Suprapubic skin (tissue), 4 donors: ENCODE data around the gene FAM170B. TPM values are rescaled to one million over a fixed set of nuclear protein-coding genes. Genes with fewer than 3 reads are reported as not detected.

ENCODE experiments used
- DNase-seq, 2 donors: peaks; one replicate each; pipeline ENCODE4 v3.0.0-alpha.2; 2019; ENCODE audit warnings: low spot score in 2 of 2
- H3K27ac ChIP-seq: fragments of 200-600 bp; sonication (generic); one replicate; pipeline ENCODE4 v1.5.1; 2019
- H3K27me3 ChIP-seq: fragments of 200-600 bp; sonication (generic); one replicate; pipeline ENCODE4 v1.5.1; 2019
- H3K36me3 ChIP-seq: fragments of 200-600 bp; sonication (generic); one replicate; pipeline ENCODE4 v1.5.1; 2019
- H3K4me1 ChIP-seq: fragments of 200-600 bp; sonication (generic); one replicate; pipeline ENCODE4 v1.5.1; 2019
- H3K4me3 ChIP-seq: fragments of 200-600 bp; sonication (generic); one replicate; pipeline ENCODE4 v1.5.1; 2019; ENCODE audit warnings: mild to moderate bottlenecking
- H3K9me3 ChIP-seq: fragments of 200-600 bp; sonication (generic); one replicate; pipeline ENCODE4 v1.5.1; 2019
- EP300 ChIP-seq: sonication (generic); formaldehyde crosslinking; IDR thresholded peaks from one replicate; pipeline ENCODE4 v1.6.1; 2017; ENCODE audit warnings: antibody characterized with exemption
- POLR2A ChIP-seq, 2 donors: fragments of 450-650 bp; IDR thresholded peaks; one replicate each; pipeline ENCODE4 v1.6.1; 2017; ENCODE audit warnings: antibody characterized with exemption in 2 of 2, mild to moderate bottlenecking in 2 of 2, moderate library complexity in 2 of 2
- POLR2AphosphoS5 ChIP-seq, 3 donors: sonication (generic); formaldehyde crosslinking; IDR thresholded peaks; one replicate each; pipeline ENCODE4 v1.6.1; 2017; ENCODE audit warnings: antibody characterized with exemption in 3 of 3
- WGBS: methylation state at CpG from one replicate; pipeline ENCODE4 v1.1.5; 2018; 5-methylcytosine and 5-hydroxymethylcytosine counted together
- total RNA-seq, 4 donors: library from RNA; depleted of rRNA; stranded (reverse); fragments of >200 nt; gene quantifications; one replicate each; pipeline ENCODE4 v1.1.0, GENCODE V29; 2016
- TF ChIP-seq, protein P1 (sequence below), 2 donors: fragments of 200-600 bp in 1 of 2; fragments of 450-650 bp in 1 of 2; sonication (generic) in 1 of 2; IDR thresholded peaks; one replicate each; pipeline ENCODE4 v1.5.1; 2016 to 2019; ENCODE audit warnings: antibody characterized with exemption in 2 of 2, mild to moderate bottlenecking in 1 of 2, moderate library complexity in 1 of 2

FAM170B gene
- total RNA-seq, 4 donors from 2014 or later: not detected

DNA sequence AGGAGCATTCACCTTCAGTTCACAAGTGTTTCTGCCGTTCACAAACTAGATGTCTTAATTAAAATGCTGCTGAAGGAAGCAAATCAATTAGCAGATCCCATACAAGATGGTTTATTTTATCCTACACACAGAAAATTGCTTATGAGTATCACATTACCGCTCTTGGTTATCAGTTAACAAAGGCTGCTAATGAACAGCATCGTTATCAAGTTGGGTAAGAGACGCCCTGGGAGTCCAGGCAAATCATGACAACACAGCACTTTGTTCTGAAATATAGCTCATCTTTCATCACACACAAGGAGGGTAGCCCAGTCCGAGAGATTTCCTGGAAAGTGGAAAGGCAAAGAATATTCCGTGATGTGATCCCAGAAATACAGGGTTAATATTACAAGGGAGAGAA lies 20.8 kb upstream of the FAM170B start:
- H3K27ac ChIP-seq: no peak overlapping the region
- H3K27me3 ChIP-seq: no peaks in the 10 kb centered on the region
- no peaks in the 10 kb centered on the region for H3K36me3 ChIP-seq
- no peak overlapping the region for H3K4me3 ChIP-seq
- no peaks in the 10 kb centered on the region for H3K9me3 ChIP-seq
- no peak for TF ChIP-seq EP300
- TF ChIP-seq POLR2A (IDR thresholded peaks at IDR 0.05): no peak
- TF ChIP-seq, protein P1, sequence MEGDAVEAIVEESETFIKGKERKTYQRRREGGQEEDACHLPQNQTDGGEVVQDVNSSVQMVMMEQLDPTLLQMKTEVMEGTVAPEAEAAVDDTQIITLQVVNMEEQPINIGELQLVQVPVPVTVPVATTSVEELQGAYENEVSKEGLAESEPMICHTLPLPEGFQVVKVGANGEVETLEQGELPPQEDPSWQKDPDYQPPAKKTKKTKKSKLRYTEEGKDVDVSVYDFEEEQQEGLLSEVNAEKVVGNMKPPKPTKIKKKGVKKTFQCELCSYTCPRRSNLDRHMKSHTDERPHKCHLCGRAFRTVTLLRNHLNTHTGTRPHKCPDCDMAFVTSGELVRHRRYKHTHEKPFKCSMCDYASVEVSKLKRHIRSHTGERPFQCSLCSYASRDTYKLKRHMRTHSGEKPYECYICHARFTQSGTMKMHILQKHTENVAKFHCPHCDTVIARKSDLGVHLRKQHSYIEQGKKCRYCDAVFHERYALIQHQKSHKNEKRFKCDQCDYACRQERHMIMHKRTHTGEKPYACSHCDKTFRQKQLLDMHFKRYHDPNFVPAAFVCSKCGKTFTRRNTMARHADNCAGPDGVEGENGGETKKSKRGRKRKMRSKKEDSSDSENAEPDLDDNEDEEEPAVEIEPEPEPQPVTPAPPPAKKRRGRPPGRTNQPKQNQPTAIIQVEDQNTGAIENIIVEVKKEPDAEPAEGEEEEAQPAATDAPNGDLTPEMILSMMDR (IDR thresholded peaks at IDR 0.05): no peak
- TF ChIP-seq POLR2AphosphoS5 (IDR thresholded peaks at IDR 0.05): no peak
- 90% methylated on average over 6 of the region's 6 CpGs for WGBS
- H3K4me1 ChIP-seq: no peaks in the 10 kb centered on the region
- DNase-seq: no peak

DNA sequence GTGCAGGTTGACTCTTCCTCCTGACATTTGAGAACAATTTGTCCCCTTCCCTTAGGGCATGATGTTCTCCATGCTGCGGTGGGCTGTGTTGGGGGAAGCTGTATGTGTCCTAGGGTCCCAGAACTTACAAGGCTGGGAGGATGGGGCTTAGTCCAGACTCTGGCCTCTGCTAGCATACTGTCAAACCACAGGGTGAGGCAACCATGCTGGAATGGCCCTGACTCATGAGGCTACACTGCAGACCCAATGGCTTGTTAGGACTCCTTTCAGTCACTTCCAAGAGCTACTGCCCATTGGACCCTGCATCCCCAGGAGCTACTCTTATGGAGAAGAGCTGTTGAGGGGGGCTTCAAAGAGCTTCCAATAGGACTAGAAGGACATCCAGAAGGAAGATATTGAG lies 20.1 kb upstream of the FAM170B start:
- no peak overlapping the region for H3K4me3 ChIP-seq
- no peak overlapping the region for H3K27ac ChIP-seq
- TF ChIP-seq EP300 (no peak), POLR2A (IDR thresholded peaks at IDR 0.05) (no peak), POLR2AphosphoS5 (IDR thresholded peaks at IDR 0.05) (no peak)
- TF ChIP-seq, protein P1 (IDR thresholded peaks at IDR 0.05): no peak
- H3K4me1 ChIP-seq: no peaks in the 10 kb centered on the region
- WGBS: 100% methylated on average over 1 of the region's 1 CpG
- no peak for DNase-seq
- H3K27me3 ChIP-seq: no peaks in the 10 kb centered on the region
- H3K36me3 ChIP-seq: no peaks in the 10 kb centered on the region
- H3K9me3 ChIP-seq: no peaks in the 10 kb centered on the region

DNA sequence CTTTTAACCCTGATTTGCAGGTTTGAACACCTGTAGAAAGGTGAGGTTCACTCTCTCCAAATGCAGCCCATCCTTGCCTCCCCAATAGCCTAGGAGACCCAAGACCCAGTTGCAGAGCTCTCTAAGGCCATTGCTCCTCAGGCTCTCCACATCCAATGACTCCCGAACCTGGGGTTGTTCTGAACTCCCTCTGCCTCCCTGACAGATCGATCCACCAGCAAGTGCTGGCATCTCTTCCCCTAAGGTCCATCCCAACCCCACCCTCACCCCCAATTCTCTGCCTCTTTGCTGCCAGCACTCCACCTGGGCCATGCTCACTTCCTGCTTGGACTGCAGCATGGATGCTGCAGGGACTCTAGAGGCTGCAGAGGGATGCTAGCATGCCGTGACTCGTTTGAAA lies 19.3 kb upstream of the FAM170B start:
- Histone ChIP-seq H3K36me3 (no peaks in the 10 kb centered on the region), H3K9me3 (no peaks in the 10 kb centered on the region), H3K4me1 (no peaks in the 10 kb centered on the region), H3K4me3 (no peak overlapping the region), H3K27ac (no peak overlapping the region), H3K27me3 (no peaks in the 10 kb centered on the region)
- no peak for DNase-seq
- TF ChIP-seq EP300: no peak
- TF ChIP-seq POLR2A (IDR thresholded peaks at IDR 0.05): no peak
- TF ChIP-seq, protein P1 (IDR thresholded peaks at IDR 0.05): no peak
- TF ChIP-seq POLR2AphosphoS5 (IDR thresholded peaks at IDR 0.05): no peak
- whole genome bisulfite sequencing: 56% methylated on average over 4 of the region's 4 CpGs

DNA sequence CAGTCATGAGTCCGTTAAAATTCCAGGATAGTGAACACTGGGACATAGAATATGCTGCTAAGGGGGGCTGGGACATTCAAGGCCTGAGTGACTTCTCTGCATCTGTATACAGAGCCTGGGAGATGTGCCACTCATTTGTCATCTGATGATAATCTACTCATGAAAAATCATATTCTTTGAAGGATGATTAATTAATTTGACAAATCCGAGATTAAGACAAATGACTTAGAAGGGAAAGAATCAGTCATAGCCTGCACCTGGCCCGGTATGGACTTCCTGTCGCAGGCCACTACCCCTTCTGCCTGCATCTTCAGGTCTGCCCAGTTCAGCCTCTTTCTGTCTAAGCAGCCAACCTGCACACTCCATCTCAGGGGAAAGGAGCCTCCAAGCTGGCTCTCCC lies 18.8 kb upstream of the FAM170B start:
- DNase-seq: no peak
- no peaks in the 10 kb centered on the region for H3K4me1 ChIP-seq
- no peak overlapping the region for H3K4me3 ChIP-seq
- H3K27me3 ChIP-seq: no peaks in the 10 kb centered on the region
- no peaks in the 10 kb centered on the region for H3K36me3 ChIP-seq
- 77% methylated on average over 4 of the region's 4 CpGs for WGBS
- H3K9me3 ChIP-seq: peaks cover 3% of the 10 kb centered on the region
- no peak overlapping the region for H3K27ac ChIP-seq
- TF ChIP-seq POLR2A (IDR thresholded peaks at IDR 0.05) (no peak), EP300 (no peak), POLR2AphosphoS5 (IDR thresholded peaks at IDR 0.05) (no peak)
- TF ChIP-seq, protein P1 (IDR thresholded peaks at IDR 0.05): no peak

DNA sequence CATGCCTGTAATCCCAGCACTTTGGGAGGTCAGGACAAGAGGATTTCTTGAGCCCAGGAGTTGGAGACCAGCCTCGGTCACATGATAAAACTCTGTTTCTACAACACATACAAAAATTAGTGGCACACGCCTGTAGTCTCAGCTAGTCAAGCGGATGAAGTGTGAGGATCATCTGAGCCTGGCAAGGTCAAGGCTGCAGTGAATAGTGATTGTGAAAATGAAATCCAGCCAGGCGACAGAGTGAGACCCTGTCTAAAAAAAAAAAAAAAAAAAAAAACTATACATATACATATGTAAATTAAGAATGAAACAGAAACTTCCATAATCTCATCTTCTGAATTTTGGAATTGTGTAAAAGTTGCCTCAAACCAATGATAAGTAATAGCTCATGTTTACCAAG lies 18.2 kb upstream of the FAM170B start:
- Histone ChIP-seq H3K27ac (no peak overlapping the region), H3K36me3 (no peaks in the 10 kb centered on the region), H3K9me3 (peaks cover 7% of the 10 kb centered on the region), H3K4me3 (no peak overlapping the region), H3K4me1 (no peaks in the 10 kb centered on the region), H3K27me3 (no peaks in the 10 kb centered on the region)
- TF ChIP-seq POLR2A (IDR thresholded peaks at IDR 0.05) (no peak), POLR2AphosphoS5 (IDR thresholded peaks at IDR 0.05) (no peak), EP300 (no peak)
- TF ChIP-seq, protein P1 (IDR thresholded peaks at IDR 0.05): no peak
- no peak for DNase-seq
- 93% methylated on average over 4 of the region's 4 CpGs for WGBS
